NOMO-1 treated with dmso at 0.1 percent for 144 hours (cell line): ENCODE measurements around the gene TBC1D8.
"Not testable (repeated sequence)": the region's sequence is repeated elsewhere in the genome, so short reads cannot be mapped to it uniquely, and the experiment has no call there.

Experiments used
- DNase-seq: peaks from one replicate; lab custom pipeline; 2025; ENCODE audit not compliant: unreplicated experiment; lab: John Stamatoyannopoulos, UW

Gene TBC1D8

GRCh38 chr2:101064868-101065549 lies 86.2 kb downstream of the TBC1D8 start:
- no peak for DNase-seq

- no peak for DNase-seq
These were observed 86.7 kb downstream of the TBC1D8 start for GRCh38 chr2:101064505-101064867.

- no peak for DNase-seq
These were observed 87.1 kb downstream of the TBC1D8 start for GRCh38 chr2:101064125-101064502.

- DNase-seq, result no peak
These were observed 87.6 kb downstream of the TBC1D8 start for GRCh38 chr2:101063352-101064124.

GRCh38 chr2:101058386-101058785 lies 92.8 kb downstream of the TBC1D8 start:
- DNase-seq, result no peak

GRCh38 chr2:101057051-101057933 lies 93.9 kb downstream of the TBC1D8 start:
- no peak for DNase-seq

- no peak for DNase-seq
These were observed 98.1 kb downstream of the TBC1D8 start for GRCh38 chr2:101053117-101053516.

GRCh38 chr2:101052147-101052546 lies 99.0 kb downstream of the TBC1D8 start:
- DNase-seq, result no peak

- DNase-seq, result not testable (repeated sequence)
These were observed 100.3 kb downstream of the TBC1D8 start for GRCh38 chr2:101050886-101051285.

- DNase-seq, result no peak
These were observed 102.4 kb downstream of the TBC1D8 start for GRCh38 chr2:101048756-101049155.

GRCh38 chr2:101047774-101048173 lies 103.4 kb downstream of the TBC1D8 start:
- no peak for DNase-seq

GRCh38 chr2:101047075-101047766 lies 104.0 kb downstream of the TBC1D8 start:
- DNase-seq, result no peak

- DNase-seq, result no peak
These were observed 105.9 kb downstream of the TBC1D8 start for GRCh38 chr2:101045330-101045729.

GRCh38 chr2:101041413-101041812 lies 109.8 kb downstream of the TBC1D8 start:
- DNase-seq, result peak; percentile 78

- DNase-seq, result no peak
These were observed 110.4 kb downstream of the TBC1D8 start for GRCh38 chr2:101040761-101041160.

- no peak for DNase-seq
These were observed 111.1 kb downstream of the TBC1D8 start for GRCh38 chr2:101040072-101040471.

GRCh38 chr2:101038455-101039255 lies 112.5 kb downstream of the TBC1D8 start:
- peak; percentile 88 for DNase-seq

GRCh38 chr2:101037161-101037755 lies 113.9 kb downstream of the TBC1D8 start:
- no peak for DNase-seq

GRCh38 chr2:101036562-101036961 lies 114.6 kb downstream of the TBC1D8 start:
- no peak for DNase-seq
